NCI-H748 (cell line): ENCODE results near the gene NFKBIA.
"Not testable (repeated sequence)": the region's sequence is repeated elsewhere in the genome, so short reads cannot be mapped to it uniquely, and the experiment has no call there.

Experiments used
- DNase-seq: peaks from one replicate; lab custom pipeline; 2025; ENCODE audit not compliant: unreplicated experiment; lab: John Stamatoyannopoulos, UW

The NFKBIA gene

DNA sequence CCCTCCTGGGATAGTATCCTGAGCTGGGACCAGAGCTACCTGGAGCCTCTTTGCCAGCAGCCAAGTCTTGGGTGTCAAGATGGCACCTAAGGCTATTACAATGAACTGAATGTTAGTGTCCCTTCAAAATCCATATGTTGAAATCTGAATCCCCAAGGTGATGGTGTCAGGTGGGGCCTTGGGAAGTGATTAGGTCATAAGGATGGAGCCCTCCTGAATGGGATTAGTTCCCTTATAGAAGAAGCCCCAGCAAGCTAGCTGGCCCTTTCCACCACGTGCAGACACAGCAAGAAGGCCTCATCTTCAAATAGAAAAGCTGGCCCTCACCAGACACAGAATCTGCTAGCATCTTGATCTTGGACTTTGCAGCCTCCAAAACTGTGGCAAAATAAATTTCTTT lies 12.4 kb downstream of the NFKBIA start:
- no peak for DNase-seq

DNA sequence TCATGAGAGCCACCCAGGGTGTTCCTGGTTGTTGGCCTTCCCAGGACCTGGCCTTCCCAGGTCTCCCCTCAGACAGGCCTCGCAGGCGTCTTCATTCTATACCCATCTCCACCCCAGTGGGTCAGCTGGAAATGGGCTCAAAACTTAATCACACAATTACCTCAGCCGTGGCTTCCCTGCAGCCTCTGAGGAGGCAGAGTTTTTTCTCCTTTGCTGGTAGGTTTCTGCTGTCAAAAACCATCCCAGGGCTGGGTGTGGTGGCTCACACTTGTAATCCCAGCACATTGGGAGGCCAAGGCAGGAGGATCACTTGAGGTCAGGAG lies 13.2 kb downstream of the NFKBIA start:
- no peak for DNase-seq

DNA sequence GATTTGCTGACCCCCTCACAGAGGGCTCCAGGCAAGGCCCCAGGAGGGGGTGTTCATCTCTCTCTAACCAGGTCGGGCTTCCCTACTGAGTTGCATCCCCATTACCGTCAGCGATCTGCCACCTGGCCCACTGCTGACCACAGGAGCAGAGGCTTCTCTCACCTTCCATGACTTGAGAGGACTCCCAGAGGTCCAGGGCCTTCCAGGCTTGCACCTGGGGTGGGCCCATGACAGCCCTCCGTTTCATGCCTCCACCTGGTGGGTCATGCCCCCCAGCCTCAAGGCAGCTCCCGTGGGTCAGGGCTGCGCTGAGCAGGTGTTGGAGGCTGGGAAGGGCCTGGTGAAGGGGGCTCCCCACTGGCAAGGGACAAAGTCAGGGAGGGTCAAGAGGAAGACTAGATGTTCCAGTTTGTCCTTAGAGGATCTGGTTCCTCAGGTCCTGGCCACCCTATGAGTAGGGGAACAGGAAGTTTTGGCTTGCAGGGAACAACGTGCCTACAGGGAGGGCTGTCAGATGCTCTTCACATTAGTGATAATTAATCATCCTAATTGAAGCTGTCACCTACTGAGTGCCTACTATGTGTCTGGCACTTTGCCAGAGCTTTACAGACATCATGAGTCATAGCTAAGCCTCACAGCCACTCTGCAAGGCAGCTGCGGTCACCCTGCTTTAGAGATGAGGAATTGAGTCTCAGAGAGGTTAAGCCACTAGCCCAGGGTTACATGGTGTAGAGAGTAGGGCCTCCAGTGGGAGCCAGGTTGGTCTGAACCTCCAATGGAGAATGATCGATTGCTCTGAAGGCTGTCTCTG lies 13.8 kb downstream of the NFKBIA start:
- DNase-seq: peak; percentile 43

DNA sequence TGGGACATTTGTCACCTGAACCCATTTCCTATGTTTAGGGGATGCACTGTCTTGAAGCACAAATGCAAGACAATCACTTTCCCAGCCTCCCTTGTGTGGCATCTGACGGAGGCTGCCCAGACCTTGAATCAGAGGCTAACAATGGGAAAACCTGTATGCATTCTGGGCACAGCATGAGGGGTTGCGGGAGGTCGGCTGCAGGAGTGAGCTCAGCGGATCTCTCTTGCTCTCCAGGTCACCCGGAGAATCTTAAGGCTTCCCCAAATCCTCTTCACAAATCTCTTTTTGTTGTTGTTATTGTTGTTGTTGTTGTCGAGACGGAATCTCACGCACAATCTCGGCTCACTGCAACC lies 15.3 kb downstream of the NFKBIA start:
- DNase-seq: no peak

DNA sequence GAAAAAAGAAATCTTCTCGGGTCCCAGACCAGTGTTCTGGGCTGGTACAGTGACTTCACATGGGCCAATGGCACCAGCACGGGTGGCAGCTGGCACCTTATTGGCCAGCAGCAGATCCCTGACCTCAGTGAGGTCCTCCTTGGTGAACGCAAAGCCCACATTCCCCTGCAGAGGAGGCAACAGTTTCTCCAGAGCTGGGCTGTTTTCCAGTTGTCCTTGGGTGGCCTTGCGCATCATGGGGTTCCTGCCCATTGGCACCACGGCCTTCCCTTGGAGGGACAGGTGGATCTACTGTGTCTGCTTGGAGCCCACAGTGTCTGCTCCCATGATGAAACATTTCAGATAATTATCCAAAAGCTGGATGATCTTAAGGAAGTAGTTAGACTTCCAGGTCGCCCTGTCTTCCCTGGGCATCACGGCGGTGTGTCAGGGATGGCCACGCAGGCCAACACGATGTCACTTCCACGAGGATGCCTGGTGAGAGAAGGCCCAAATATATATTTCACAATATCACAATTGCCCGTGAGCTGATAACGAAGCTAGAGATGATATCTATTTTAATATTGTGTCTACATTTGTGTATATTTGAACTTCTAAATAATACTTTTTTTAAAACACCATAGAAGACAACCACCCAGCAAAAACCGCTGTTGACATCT lies 15.8 kb downstream of the NFKBIA start:
- no peak for DNase-seq

DNA sequence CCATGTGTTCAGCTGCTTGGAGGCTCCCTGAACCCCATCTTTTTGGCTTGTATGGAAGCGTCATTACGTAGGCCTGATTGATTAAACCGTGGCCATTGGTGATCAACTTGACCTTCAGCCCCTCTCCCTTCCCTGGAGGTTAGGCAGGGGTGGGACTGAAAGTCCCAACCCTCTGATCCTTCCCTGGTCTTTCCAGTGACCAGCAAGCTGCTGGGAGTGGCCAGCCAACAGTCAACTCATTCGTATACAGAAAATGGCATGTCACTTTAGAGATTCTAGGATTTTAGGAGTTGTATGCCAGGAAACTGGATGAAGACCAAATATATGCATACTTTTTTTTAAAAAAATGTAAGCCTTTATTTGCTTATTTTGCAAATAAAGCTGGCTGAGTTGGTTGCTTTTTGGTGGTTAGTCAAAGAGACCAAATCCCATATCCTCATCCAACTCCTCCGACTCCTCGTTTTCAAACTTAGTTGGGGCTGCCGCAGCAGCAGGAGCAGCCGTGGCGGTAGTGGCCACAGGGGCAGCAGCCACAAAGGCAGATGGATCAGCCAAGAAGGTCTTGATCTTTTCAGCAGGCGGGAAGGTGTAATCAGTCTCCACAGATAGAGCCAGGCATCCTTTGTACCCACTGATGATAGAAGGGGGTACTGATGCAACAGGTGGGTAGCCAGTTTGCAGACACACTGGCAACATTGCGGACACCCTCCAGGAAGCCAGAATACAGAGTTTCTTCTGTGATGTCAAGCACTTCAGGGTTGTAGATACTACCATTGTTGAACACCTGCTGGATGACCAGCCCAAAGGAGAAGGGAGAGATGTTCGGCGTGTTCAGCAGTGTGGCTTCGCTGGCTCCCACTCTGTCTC lies 16.6 kb downstream of the NFKBIA start:
- no peak for DNase-seq

DNA sequence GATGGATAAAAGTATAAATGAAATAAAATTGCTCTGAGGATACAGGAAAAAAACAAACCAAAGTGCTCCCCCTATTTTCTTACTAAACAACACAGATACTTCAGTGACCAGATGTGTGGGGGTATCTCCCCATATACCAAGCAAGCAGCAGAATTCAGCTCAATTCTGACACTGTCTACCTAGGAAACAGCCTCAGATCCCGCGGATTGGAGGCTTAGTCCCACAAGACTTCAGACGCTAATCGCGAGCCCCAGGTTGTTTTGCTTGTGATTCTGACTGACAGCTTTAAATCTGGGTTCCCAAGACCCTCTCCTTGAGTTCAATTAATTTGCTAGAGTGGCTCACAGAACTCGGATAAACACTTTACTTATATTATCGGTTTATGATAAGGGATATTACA lies 17.3 kb downstream of the NFKBIA start:
- no peak for DNase-seq

DNA sequence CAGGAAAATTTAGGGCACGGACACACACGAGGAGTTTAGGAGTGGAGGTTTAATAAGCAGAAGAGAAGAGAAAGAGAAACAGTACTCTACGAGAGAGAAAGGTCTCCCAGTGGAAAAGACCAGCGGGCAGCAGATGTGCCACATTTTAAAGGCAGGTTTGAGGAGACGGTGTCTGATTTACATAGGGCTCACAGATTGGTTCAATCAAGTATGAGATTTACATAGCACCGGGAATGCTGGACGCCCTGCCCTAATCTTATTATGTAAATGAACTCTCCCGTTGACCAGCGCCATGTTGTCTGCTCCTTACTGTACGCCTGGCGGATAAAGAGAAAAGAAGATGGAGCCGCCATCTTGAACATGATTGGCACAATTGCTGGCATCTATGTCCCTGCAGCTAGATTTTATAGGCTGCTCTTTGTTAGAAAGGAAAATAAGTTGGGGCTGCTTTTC lies 17.9 kb downstream of the NFKBIA start:
- peak; percentile 58 for DNase-seq

DNA sequence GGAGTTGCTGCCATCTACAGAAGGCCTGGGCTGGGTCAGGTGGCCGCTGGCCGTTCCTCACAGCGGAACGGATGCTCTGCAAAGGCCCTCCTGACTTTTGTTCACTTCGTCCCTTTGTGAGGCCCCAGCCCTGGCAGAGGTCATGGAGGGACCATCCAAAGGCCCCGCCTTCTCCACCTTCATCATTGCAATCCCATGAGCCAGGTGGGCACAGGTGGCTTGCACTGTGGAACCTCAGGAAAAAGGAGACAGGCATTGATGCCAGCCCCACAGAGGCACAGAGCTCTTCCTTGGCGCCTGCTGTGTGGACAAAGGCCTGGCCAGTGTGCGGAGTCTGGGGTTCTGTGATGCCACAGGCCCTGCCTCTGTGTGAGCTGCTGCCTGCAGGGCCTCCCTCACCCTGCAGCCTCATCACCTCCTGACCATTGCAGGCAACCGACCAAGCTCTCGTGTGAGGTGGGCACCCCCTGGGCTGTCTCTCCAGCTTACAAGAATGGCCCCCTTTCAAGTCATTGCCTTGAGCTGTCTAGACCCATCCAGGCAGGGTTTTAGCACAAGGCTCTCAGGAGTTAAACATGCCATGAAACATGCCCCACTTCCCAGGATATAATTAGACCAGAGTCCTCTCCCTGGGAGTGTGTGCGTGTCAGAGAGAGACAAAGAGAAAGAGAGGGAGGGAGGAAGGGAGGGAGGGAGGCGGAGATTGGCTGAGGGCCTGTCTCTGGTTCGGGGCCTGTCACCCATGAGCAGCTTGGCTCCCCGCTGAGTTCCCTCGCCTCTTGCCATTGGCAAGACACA lies 19.3 kb downstream of the NFKBIA start:
- no peak for DNase-seq

DNA sequence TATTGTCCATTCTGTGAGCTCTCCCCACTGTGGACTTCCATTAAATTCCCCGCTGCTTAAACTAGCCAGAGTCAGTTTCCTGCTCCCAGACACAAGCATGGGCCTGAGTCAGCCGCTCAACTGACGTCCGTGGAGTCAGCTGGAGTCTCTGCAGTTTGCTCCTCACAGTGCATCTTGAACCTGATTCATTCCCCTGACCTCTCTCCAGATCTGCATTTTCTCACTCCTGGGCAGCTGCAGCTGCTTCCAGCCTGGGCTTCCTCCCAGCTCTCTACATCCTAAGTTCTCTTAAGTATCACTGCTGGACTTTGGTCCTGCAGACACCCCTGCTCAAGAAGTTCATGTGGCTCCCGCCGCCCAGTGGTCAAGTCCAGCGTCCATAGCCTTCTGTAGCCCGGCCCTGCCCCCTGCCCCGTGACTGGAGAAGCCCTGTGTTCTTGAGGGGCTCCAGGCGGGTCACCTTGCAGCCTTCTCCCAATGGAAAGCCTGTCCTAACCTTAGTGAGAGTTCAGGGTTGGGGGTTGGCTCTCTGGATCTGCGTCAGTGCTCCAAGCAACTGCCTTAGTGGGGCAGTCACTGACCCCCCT lies 20.0 kb downstream of the NFKBIA start:
- DNase-seq: no peak

DNA sequence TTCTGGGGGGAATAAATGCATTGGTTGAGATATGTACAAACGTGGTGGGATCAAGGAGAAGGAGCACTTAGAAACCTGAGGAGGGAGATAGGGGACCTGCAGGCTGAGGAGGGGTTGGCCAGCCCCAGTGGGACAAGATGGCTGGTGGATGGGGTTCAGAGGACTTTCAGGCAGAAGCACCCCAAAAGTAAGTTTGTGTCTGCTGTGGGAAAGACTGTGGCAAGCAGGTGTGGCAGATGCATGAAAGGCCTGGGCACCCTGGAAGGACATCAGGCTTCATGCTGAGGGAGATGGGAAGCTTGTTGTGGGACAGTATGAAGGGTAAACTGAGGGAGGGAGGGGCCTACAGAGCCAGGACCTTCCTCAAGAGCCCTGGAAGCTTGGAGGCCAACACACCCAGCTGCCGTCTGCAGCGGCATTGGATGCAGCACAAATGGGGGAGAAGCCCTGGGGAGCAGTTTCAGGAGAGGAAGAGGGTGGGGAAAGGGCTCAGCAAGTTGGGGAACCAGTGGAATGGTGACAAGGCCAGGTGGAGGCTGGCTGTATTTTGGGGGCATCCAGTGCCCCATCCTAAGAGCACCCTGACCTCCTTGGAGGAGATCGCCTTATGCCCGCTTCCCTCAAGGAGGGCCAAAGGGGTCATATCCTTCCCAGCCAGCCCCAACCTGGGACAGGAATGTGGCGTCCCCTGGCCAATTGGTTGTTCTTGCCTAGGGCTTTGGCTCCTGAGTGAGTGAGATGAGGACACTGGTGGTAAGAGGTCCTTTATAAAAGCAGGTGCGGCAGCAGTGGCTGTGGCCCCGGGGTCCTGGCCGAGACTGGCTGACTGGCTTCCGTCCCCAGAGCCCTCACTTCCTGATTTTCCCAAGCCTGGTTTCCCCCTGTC lies 20.7 kb downstream of the NFKBIA start:
- DNase-seq: no peak

DNA sequence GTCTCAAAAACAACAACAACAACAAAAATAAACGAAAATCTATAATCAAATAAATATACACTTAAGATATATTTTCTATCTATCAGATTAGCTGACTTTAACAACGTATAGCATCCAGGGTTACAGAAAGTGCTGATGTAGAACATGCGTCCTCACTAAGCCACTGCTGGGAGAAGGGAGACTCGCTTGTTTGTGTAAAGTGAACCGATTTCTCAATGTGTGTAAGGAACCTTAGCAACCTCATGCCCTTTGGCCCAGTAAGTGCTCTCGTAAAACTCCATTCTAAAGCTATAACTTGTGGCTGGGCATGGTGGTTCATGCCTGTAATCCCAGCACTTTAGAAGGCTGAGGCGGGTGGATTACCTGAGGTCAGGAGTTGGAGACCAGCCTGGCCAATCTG lies 23.8 kb downstream of the NFKBIA start:
- DNase-seq: no peak

DNA sequence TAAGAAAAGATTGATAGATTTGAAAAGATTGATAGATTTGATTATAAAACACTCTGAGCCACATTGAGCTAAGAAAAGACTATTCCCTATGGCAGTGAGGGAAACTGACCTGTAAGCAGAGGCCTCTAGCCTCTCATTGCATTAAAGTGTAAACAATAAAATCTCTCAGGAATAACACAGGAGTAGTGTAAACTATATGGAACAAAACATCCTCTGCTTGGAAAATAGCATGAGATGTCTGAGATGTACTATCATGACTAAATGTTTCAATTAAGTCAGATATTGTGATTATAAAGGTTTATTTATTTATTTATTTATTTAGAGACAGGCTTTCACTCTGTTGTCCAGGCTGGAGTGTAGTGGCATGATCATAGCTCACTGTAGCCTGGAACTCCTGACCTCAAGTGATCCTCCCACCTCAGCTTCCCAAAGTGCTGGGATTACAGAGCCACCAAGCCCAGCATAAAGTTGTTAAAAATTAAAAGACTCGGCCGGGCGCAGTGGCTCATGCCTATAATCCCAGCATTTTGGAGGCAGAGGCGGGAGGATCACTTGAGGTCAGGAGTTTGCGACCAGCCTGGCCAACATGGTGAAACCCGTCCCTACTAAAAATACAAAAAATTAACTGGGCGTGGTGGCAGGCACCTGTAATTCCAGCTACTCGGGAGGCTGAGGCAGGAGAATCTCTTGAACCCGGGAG lies 25.2 kb downstream of the NFKBIA start:
- not testable (repeated sequence) for DNase-seq

DNA sequence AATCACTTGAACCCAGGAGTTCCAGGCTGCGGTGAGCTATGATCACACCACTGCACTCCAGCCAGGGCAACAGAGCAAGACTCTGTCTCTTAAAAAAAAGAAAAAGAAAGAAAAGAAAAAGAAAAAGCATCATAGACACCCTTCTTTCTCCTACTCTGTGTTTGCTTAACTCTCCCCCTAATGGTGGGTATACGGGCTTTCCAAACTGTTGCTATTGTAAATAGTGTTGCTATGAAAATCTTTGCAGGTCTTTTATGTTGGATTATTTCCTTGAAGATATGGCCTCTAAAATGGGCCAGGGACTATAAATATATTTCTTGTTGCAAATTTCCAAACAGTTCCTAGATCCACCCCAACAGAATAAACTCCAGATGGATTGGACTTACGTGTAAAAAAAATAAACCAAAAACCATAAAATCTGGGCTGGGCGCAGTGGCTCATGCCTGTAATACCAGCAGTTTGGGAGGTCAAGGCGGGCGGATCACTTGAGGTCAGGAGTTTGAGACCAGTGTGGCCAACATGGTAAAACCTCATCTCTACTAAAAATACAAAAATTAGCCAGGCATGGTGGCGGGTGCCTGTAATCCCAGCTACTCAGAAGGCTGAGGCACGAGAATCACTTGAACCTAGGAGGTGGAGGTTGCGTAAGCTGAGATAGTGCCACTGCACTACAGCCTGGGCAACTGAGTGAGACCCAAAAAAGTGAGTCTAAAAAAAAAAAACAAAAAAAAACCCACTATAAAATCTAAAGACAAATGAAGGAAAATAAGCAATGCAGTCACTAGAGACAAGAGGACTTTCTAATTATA lies 25.9 kb downstream of the NFKBIA start:
- no peak for DNase-seq

DNA sequence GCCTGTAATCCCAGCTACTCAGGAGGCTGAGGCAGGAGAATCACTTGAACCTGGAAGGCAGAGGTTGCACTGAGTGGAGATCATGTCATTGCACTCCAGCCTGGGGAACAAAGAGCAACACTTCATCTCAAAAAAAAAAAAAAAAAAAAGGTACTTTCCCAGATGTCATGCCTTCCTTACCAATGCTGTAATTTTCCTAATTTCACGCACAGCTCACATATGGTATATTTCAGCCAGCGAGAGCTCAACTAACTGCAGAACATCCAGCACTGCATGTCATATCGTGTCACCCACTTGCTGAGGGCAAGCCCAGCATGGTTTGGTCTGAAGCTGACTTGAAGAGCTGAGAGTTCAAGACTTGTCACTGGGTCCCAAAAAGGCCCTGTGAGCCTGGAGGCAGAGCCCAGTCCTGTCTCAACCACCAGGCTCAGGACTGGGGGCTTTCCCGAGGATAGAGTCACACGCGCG lies 29.0 kb downstream of the NFKBIA start:
- no peak for DNase-seq

DNA sequence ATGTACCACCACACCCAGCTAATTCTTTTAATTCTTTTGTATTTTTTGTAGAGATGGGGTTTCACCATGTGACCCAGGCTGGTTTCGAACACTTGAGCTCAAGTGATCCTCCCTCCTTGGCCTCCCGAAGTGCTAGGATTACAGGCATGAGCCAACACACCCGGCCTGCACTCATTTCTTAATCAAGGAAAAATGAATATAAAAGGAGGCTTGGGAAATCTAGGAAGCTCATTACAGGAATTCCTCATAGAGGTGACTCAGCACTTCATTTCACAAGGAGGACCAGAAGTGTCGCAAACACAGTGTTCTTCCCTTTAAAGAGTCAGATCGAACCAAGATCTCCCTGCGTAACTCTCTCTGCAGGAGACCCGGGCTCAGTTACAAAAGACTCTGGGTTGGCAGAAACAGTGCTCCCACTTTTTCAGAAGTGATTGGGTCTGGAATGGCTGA lies 30.3 kb downstream of the NFKBIA start:
- no peak for DNase-seq

DNA sequence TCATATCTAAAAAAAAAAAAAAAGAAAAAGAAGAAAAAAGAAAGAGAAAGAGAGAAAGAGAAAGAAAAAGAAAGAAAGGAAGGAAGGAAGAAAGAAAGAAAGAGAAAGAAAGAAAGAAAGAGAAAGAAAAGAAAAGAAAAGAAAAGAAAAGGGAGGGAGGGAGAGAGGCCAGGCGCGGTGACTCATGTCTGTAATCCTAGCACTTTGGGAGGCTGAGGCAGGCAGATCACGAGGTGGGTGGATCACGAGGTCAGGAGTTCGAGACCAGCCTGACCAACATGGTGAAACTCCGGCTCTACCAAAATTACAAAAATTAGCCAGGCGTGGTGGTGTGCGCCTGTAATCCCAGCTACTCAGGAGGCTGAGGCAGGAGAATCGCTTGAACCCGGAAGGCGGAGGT lies 31.3 kb downstream of the NFKBIA start:
- not testable (repeated sequence) for DNase-seq

DNA sequence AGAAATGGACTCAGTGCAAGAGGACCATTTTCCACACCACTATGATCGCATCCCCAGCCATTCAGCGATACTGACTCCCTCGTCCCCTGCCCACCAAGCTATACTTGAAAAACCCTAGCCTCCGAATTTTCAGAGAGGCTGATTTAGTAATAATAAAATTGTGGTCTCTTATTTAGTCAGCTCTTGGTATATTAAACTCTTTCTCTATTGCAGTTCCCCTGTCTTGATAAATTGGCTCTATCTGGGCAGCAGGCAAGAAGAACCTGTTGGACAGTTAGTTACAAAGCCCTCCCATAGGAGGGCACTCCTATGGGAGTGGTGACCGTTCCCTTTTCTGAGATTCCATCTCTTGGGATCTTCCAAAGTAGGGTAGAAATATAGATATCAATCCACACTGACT lies 33.6 kb downstream of the NFKBIA start:
- no peak for DNase-seq
